Measurements from ENCODE around the gene KIF16B. TPM values are rescaled to one million over a fixed set of nuclear protein-coding genes. Genes with fewer than 3 reads are reported as not detected.

KIF16B gene
- total and polyA plus RNA-seq, 2 donors (not counting 3 experiments of a cell fraction or from before 2014, with no cell fraction given): 2.9 to 8.8 TPM

DNA sequence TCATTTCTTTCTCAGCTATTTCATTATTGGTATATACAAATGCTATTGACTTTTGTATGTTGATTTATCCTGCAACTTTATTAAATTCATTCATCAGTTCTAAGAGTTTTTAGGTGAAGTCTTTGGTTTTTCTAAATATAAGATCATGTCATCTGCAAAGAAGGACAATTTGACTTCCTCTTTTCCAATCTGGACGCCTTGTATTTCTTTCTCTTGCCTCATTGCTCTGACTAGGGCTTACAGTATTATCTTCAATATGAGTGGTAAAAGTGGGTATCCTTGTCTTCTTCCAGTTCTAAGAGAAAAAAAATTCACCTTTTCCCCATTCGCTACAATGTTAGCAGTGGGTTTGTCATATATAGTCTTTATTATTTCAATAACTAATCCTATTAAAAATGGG is 38.0 kb downstream of the KIF16B start:
- H3K27me3 ChIP-seq (ENCODE audit: control insufficient read depth in 2 of 2, insufficient read depth in 2 of 2, low read length in 2 of 2): no peaks in the 10 kb centered on the region
- DNase-seq (ENCODE audit: low read depth, low spot score) (no peak), FAIRE-seq (no peak)
- intact Hi-C loops (cut with micrococcal nuclease): no loop called here
- no peak overlapping the region for H2AFZ ChIP-seq (ENCODE audit: low read depth, low read length)
- no peak overlapping the region for H3K27ac ChIP-seq (ENCODE audit: insufficient read depth, low read depth, low read length)
- TF ChIP-seq MAX (IDR thresholded peaks at IDR 0.05; ENCODE audit: insufficient read depth, insufficient read length): no peak
- TF ChIP-seq JUN (IDR thresholded peaks at IDR 0.05; ENCODE audit: borderline replicate concordance, insufficient read depth, insufficient read length, low read depth): no peak
- no peak for TF ChIP-seq EZH2 (IDR thresholded peaks at IDR 0.05; ENCODE audit: borderline replicate concordance, low read depth, low read length, severe bottlenecking)
- TF ChIP-seq GATA2 (IDR thresholded peaks at IDR 0.05; ENCODE audit: insufficient read depth, insufficient read length, low read depth, low read length): no peak
- TF ChIP-seq FOS (IDR thresholded peaks at IDR 0.05; ENCODE audit: borderline replicate concordance, insufficient read depth, low read length): no peak
- TF ChIP-seq CTCF (IDR thresholded peaks at IDR 0.05; ENCODE audit: extremely low read depth in 1 of 2, insufficient read depth in 1 of 2, low read depth in 1 of 2, low read length in 2 of 2): no peak
- TF ChIP-seq POLR2AphosphoS5 (IDR thresholded peaks at IDR 0.05; ENCODE audit: insufficient read depth, low read depth, low read length): no peak
- TF ChIP-seq POLR2A (IDR thresholded peaks at IDR 0.05; ENCODE audit: low read depth, low read length): no peak
- no peak for TF ChIP-seq MYC (IDR thresholded peaks at IDR 0.05; ENCODE audit: low read depth, low read length)
- H3K9me1 ChIP-seq (replicated peaks; ENCODE audit: control insufficient read depth, extremely low read depth, insufficient read depth, low read length): no peaks in the 10 kb centered on the region
- no peak overlapping the region for H3K9ac ChIP-seq (replicated peaks; ENCODE audit: extremely low read depth, insufficient read depth, low read length)
- dilution Hi-C loops (cut with MboI; ENCODE audit: extremely low pct_ligation_motif_present, low sequenced_read_pairs): no loop called here
- no peak overlapping the region for H3K4me2 ChIP-seq (ENCODE audit: insufficient read depth, low read length)
- H3K4me1 ChIP-seq (ENCODE audit: control insufficient read depth, extremely low read depth, insufficient read depth, low read length): no peaks in the 10 kb centered on the region
- H3K36me3 ChIP-seq (ENCODE audit: control insufficient read depth in 2 of 2, extremely low read depth in 1 of 2, insufficient read depth in 2 of 2, low read length in 2 of 2): no peaks in the 10 kb centered on the region
- H4K20me1 ChIP-seq (replicated peaks; ENCODE audit: control insufficient read depth, extremely low read depth, insufficient read depth, low read length): no peaks in the 10 kb centered on the region
- H3K4me3 ChIP-seq (replicated peaks in 1 of 3; ENCODE audit: insufficient read depth in 1 of 3, low read depth in 1 of 3, low read length in 3 of 3): no peak overlapping the region
- ChIA-PET POLR2A (no interaction called here), CTCF (no interaction called here)
- H3K79me2 ChIP-seq (ENCODE audit: control insufficient read depth, insufficient read depth, low read length): no peaks in the 10 kb centered on the region
- H3K9me3 ChIP-seq (replicated peaks; ENCODE audit: control insufficient read depth, insufficient read depth, low read length): no peaks in the 10 kb centered on the region
- BruUV-seq (replicated peaks): no TSS peak
